ENCODE data around the gene IKZF1. TPM values are rescaled to one million over a fixed set of nuclear protein-coding genes. Genes with fewer than 3 reads are reported as not detected.

IKZF1 gene
- total RNA-seq, 1 experiment from 2014 or later = 0.77 TPM

GRCh38 chr7:50273301-50273700 lies 31.2 kb upstream of the IKZF1 start:
- in situ Hi-C loops (cut with HindIII; ENCODE audit: low pct_unique_long_range_greater_than_20kb, low sequenced_read_pairs) = no loop called here
- intact Hi-C loops (cut with micrococcal nuclease; ENCODE audit: unreplicated experiment) = no loop called here
- POLR2A ChIA-PET = no interaction called here
- no TSS peak for BruUV-seq (replicated peaks)
- TF ChIP-seq CTCF (IDR thresholded peaks at IDR 0.05) (no peak), TCF7L2 (IDR thresholded peaks at IDR 0.05; ENCODE audit: low read depth, low read length) (no peak), POLR2AphosphoS5 (IDR thresholded peaks at IDR 0.05; ENCODE audit: low read depth, low read length) (no peak), SIN3A (IDR thresholded peaks at IDR 0.05; ENCODE audit: borderline replicate concordance, insufficient read depth, low read depth, low read length) (no peak), REST (IDR thresholded peaks at IDR 0.05; ENCODE audit: insufficient read depth in 1 of 2, low read depth in 2 of 2, low read length in 1 of 2) (no peak)
- CTCF ChIA-PET = no interaction called here
- no peaks in the 10 kb centered on the region for H3K36me3 ChIP-seq (ENCODE audit: control insufficient read depth, insufficient read depth, low read length)
- H3K27me3 ChIP-seq (ENCODE audit: control insufficient read depth, insufficient read depth, low read length) = no peaks in the 10 kb centered on the region
- ATAC-seq = no peak
- no peak overlapping the region for H3K27ac ChIP-seq (ENCODE audit: low read length)
- no peaks in the 10 kb centered on the region for H3K9me3 ChIP-seq (ENCODE audit: control insufficient read depth, insufficient read depth, low read depth, low read length)
- DNase-seq (ENCODE audit: low read depth, low spot score) = no peak
- no peaks in the 10 kb centered on the region for H3K4me1 ChIP-seq (ENCODE audit: control insufficient read depth, insufficient read depth, low read length)
- H3K4me3 ChIP-seq (ENCODE audit: low read depth in 2 of 2, low read length in 2 of 2) = no peak overlapping the region

DNA sequence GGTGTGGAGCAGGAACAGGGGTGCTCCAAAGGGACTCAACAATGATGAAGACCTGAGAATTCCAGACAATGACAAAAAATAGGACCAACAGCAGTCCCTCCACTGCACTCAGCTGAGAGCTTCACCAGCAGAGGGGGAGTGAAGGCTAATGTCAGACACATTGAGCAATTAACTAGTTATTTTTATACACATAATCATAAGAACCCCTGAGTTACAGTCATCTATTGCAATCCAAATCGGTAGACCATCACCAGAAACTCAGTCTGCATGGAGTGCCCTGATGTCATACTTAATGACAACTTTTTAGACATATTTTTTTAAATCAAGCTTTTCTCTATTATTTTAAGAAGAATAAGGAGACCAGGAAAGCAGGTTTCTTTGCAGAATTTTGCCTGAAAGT lies 30.6 kb upstream of the IKZF1 start:
- Histone ChIP-seq H3K27ac (ENCODE audit: low read length) (no peak overlapping the region), H3K4me1 (ENCODE audit: control insufficient read depth, insufficient read depth, low read length) (no peaks in the 10 kb centered on the region), H3K4me3 (ENCODE audit: low read depth in 2 of 2, low read length in 2 of 2) (no peak overlapping the region), H3K9me3 (ENCODE audit: control insufficient read depth, insufficient read depth, low read depth, low read length) (no peaks in the 10 kb centered on the region), H3K27me3 (ENCODE audit: control insufficient read depth, insufficient read depth, low read length) (no peaks in the 10 kb centered on the region), H3K36me3 (ENCODE audit: control insufficient read depth, insufficient read depth, low read length) (no peaks in the 10 kb centered on the region)
- intact Hi-C loops (cut with micrococcal nuclease; ENCODE audit: unreplicated experiment) (no loop called here), in situ Hi-C loops (cut with HindIII; ENCODE audit: low pct_unique_long_range_greater_than_20kb, low sequenced_read_pairs) (no loop called here)
- BruUV-seq (replicated peaks) = no TSS peak
- TF ChIP-seq POLR2AphosphoS5 (IDR thresholded peaks at IDR 0.05; ENCODE audit: low read depth, low read length) (no peak), REST (IDR thresholded peaks at IDR 0.05; ENCODE audit: insufficient read depth in 1 of 2, low read depth in 2 of 2, low read length in 1 of 2) (no peak), TCF7L2 (IDR thresholded peaks at IDR 0.05; ENCODE audit: low read depth, low read length) (no peak), SIN3A (IDR thresholded peaks at IDR 0.05; ENCODE audit: borderline replicate concordance, insufficient read depth, low read depth, low read length) (no peak), CTCF (IDR thresholded peaks at IDR 0.05) (no peak)
- DNase-seq (ENCODE audit: low read depth, low spot score) (no peak), ATAC-seq (no peak)
- CTCF ChIA-PET = no interaction called here
- POLR2A ChIA-PET = no interaction called here
